Mesothelial cell of epicardium (in vitro differentiated cells): ENCODE results near the gene WDR38. TPM values are rescaled to one million over a fixed set of nuclear protein-coding genes. Genes with fewer than 3 reads are reported as not detected.

Experiments used
- DNase-seq, 2 experiments: peaks; one replicate each; pipeline ENCODE4 v3.0.0; 2021; ENCODE audit warnings: low spot score in 2 of 2; ENCODE audit not compliant: unreplicated experiment in 2 of 2
- H3K27ac Mint-ChIP-seq: 2 replicates; pipeline ENCODE4 v1.8.0; 2021; ENCODE audit warnings: mixed read lengths
- H3K27me3 Mint-ChIP-seq: 2 replicates; pipeline ENCODE4 v1.8.0; 2021; ENCODE audit warnings: low read depth, mixed read lengths
- H3K36me3 Mint-ChIP-seq: 2 replicates; pipeline ENCODE4 v1.8.0; 2021; ENCODE audit warnings: mixed read lengths
- H3K4me1 Mint-ChIP-seq: 2 replicates; pipeline ENCODE4 v1.8.0; 2021; ENCODE audit warnings: mixed read lengths
- H3K4me3 Mint-ChIP-seq: 2 replicates; pipeline ENCODE4 v1.8.0; 2021; ENCODE audit warnings: mild to moderate bottlenecking, moderate library complexity, mixed read lengths
- H3K9me3 Mint-ChIP-seq: 2 replicates; pipeline ENCODE4 v1.8.0; 2021; ENCODE audit warnings: mixed read lengths
- total RNA-seq: library from RNA; stranded (reverse); gene quantifications from 3 replicates; pipeline ENCODE4 v1.2.1, GENCODE V29; 2021
- TF ChIP-seq, protein P1 (sequence below): fragments of 200-600 bp; sonication (generic); IDR thresholded peaks from one replicate; pipeline ENCODE4 v1.5.0; 2021; ENCODE audit warnings: antibody characterized with exemption; ENCODE audit not compliant: unreplicated experiment

Gene WDR38
- total RNA-seq, 1 donor from 2014 or later, result not detected

DNA sequence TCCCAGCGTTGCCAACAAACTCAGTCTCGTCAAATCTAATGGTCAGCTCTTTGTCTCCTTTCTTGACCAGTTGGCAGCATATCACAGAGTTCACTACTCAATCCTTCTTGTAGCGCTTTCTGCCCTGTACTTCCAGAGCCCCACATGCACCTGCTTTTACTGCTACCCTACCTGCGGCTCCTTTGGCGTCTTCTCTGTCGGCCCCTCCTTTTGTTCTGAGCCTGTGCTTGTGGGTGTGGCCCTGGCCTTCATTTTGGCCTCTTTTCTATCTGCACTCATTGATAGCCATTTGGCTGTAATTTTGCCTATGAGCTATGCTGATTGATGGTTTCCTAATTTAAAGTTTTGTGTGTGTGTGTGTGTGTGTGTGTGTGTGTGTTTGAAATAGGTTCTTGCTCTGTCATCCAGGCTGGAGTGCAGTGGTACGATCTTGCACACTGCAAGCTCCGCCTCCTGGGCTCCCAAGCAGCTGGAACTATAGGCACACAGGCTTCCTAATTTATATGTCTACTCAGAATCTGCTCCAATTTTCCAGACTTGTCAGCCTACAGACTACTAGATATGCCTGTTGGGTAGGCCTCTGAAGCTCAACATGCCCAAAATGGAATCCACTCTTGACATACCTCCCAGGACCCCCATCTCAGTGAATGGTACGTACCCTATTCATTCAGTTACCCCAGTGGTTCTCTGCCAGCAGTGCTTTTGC, 40.9 kb downstream of the WDR38 start:
- DNase-seq, result no peak
- Mint-ChIP-seq H3K27me3 (no peaks in the 10 kb centered on the region), H3K27ac (no peak overlapping the region), H3K9me3 (no peaks in the 10 kb centered on the region), H3K4me3 (no peak overlapping the region), H3K36me3 (peaks cover 31% of the 10 kb centered on the region), H3K4me1 (no peaks in the 10 kb centered on the region)
- TF ChIP-seq, protein P1, sequence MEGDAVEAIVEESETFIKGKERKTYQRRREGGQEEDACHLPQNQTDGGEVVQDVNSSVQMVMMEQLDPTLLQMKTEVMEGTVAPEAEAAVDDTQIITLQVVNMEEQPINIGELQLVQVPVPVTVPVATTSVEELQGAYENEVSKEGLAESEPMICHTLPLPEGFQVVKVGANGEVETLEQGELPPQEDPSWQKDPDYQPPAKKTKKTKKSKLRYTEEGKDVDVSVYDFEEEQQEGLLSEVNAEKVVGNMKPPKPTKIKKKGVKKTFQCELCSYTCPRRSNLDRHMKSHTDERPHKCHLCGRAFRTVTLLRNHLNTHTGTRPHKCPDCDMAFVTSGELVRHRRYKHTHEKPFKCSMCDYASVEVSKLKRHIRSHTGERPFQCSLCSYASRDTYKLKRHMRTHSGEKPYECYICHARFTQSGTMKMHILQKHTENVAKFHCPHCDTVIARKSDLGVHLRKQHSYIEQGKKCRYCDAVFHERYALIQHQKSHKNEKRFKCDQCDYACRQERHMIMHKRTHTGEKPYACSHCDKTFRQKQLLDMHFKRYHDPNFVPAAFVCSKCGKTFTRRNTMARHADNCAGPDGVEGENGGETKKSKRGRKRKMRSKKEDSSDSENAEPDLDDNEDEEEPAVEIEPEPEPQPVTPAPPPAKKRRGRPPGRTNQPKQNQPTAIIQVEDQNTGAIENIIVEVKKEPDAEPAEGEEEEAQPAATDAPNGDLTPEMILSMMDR, result no peak

DNA sequence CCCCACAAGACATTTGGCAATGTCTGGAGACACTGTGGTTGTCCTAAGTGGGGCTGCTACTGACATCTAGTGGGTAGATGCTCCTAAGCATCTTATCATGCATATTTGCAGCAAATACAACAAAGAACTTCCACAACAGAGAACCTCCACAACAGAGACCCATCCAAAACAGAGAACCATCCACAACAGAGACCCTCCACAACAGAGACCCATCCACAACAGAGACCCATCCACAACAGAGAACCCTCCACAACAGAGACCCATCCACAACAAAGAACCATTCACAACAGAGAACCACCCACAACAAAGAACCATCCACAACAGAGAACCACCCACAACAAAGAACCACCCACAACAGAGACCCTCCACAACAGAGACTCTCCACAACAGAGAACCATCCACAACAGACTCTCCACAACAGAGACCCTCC, 41.5 kb downstream of the WDR38 start:
- Mint-ChIP-seq H3K9me3 (no peaks in the 10 kb centered on the region), H3K27me3 (no peaks in the 10 kb centered on the region), H3K36me3 (peaks cover 28% of the 10 kb centered on the region), H3K27ac (peak overlapping the region; percentile 33), H3K4me1 (no peaks in the 10 kb centered on the region), H3K4me3 (no peak overlapping the region)
- no peak for DNase-seq
- TF ChIP-seq, protein P1, result no peak

DNA sequence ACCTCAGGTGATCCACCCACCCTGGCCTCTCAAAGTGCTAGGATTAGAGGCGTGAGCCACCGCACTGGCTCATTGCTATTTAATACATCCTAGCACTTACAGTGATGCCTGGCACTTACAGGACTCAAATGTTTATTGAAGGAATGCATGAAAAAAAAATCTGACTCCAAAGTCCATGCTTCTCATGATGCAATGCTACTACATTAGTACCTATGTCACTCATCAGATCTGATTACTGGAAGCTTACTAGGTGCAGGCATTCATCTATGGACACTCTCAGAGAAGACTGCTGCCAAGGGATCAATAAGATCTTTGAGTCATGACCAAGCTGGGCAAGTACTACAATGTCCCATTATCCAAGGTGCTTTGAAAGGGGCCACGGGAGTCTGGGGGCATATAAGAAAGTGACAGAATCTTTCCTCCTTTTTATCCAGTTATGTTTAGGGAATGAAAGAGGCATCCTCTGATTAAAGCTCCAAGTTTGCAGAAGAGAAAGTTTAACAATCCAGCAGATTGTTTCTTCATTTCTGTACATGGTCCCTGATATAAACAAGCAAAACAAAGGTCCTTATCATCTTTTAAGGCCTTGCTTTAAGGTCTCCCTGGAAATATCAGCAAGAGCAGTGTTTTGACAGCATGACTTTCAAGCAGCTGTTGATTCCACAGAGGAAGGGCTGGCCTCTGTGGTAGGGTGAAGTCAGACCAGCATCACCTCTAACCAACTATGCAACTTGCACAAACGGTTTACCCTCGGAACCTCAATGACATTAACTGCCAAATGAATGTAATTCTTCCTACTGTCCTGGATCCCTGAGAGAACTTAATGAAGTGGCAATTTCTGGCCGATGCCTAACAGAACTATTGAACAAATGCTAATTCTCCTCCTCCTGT, 44.6 kb downstream of the WDR38 start:
- TF ChIP-seq, protein P1, result no peak
- no peak for DNase-seq
- H3K4me1 Mint-ChIP-seq, result no peaks in the 10 kb centered on the region
- H3K4me3 Mint-ChIP-seq, result no peak overlapping the region
- H3K9me3 Mint-ChIP-seq, result no peaks in the 10 kb centered on the region
- no peak overlapping the region for H3K27ac Mint-ChIP-seq
- peaks cover 26% of the 10 kb centered on the region for H3K36me3 Mint-ChIP-seq
- no peaks in the 10 kb centered on the region for H3K27me3 Mint-ChIP-seq

DNA sequence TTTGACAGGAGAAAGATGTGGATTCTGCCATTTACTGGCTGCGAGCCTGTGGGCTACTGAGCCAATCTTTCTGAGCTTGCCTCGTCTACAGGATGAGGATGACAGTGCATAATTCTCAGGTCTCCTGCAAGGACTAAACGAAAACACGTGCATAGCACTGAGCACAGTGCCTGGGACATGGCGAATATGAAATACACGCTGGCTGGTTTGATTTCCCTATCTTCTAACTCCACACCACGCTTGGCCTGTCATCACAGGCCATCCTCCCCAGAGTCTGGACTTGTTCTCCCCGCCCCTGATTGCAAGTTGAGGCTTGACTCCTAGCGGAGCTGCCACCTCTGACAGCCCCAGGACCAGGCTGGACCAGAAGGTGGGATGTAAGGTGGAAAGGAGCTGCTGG, 46.6 kb downstream of the WDR38 start:
- Mint-ChIP-seq H3K9me3 (no peaks in the 10 kb centered on the region), H3K27me3 (no peaks in the 10 kb centered on the region), H3K27ac (no peak overlapping the region), H3K4me3 (no peak overlapping the region), H3K36me3 (peaks cover 27% of the 10 kb centered on the region), H3K4me1 (no peaks in the 10 kb centered on the region)
- TF ChIP-seq, protein P1, result no peak
- no peak for DNase-seq

DNA sequence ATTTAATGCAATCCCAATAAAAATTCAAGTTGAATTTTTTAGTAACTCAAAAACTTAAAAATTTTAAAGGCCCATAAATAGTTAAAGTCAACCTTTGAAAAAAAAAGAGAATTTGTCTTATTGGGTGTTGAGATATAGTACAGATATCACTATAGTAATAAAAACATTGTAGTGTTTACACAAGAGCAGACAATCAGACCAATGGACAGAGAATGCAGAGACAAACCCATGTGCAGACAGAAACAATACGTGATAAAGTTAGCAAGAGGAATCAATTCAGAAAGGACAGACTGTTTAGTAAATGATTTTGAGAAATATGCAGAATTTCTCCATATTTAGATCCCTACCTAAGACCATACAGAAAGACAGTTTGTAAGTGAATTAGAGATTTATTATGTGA, 53.7 kb downstream of the WDR38 start:
- peaks cover 29% of the 10 kb centered on the region for H3K36me3 Mint-ChIP-seq
- TF ChIP-seq, protein P1, result no peak
- DNase-seq, result no peak
- H3K4me1 Mint-ChIP-seq, result peaks cover 3% of the 10 kb centered on the region
- no peak overlapping the region for H3K4me3 Mint-ChIP-seq
- no peak overlapping the region for H3K27ac Mint-ChIP-seq
- no peaks in the 10 kb centered on the region for H3K27me3 Mint-ChIP-seq
- no peaks in the 10 kb centered on the region for H3K9me3 Mint-ChIP-seq

Other genes starting within 250 kb of the WDR38 start
- 5.2 to 6.2 TPM (median 5.9 TPM) in 3 replicates for gene NR6A1, start 82.1 kb upstream of the WDR38 start, total RNA-seq
- 36.1 to 37.4 TPM (median 37.1 TPM) in 3 replicates for gene OLFML2A, start 76.3 kb upstream of the WDR38 start, total RNA-seq
- 1,103 to 1,148 TPM (median 1,111 TPM) in 3 replicates for gene RPL35, start 8.5 kb downstream of the WDR38 start, total RNA-seq
- gene ARPC5L, start 8.7 kb downstream of the WDR38 start, total RNA-seq, result 26.1 to 28.5 TPM (median 28.0 TPM) in 3 replicates
- 19.8 to 23.6 TPM (median 23.4 TPM) in 3 replicates for gene GOLGA1, start 87.6 kb downstream of the WDR38 start, total RNA-seq